ENCODE measurements around the gene UNC5B. TPM values are rescaled to one million over a fixed set of nuclear protein-coding genes. Genes with fewer than 3 reads are reported as not detected.

The UNC5B gene
- polyA plus RNA-seq, 3 donors: 0.04 to 0.72 TPM; not detected in 1

DNA sequence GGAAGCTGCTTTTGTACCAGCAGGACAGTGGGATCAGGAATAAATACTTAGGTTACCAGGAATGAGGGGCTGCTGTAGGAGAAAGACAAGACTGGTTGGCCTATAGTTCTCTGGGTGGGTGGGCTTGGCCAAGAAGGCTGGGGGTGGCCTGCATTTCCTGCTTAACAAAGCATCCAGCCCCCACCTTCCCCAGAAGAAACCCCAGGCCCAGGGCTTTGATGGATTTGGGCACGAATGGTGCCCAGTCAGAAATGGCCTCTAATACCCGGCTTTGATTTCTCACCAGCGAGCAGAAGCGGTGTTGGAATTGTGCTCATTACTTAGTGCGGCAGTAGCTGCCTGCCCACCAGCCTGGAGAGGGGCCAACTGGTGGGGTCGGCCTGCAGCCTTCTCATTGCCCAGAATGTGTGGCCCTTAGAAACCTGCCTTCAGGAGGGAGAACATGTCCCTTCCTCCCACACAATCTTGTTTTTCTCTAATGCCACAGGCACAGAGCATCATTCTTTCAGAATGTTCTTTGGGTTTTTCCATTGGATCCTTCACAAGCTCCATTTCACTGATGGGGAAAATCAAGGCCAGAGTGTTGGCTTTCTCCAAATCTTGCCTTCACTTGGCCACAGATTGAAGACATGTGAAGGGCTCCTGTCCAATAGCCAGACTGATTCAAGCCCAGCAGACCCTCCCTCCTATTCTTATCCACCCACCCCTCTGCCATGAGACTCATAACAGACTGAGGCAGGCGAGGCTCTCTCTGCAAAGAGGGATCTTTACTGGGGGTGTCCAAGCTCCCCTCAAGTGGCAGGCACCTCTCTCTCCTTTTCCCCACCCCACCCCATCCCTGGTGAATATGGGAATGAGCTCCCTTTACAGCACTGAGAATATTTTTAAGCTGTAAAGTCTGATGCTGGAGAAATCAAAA, 2.5 kb downstream of the UNC5B start:
- H3K79me2 ChIP-seq (ENCODE audit: insufficient read depth, low read length): no peaks in the 10 kb centered on the region
- peaks cover 0 to 9% of the 10 kb centered on the region in 2 donors for H3K9me3 ChIP-seq (replicated peaks in 1 of 2; ENCODE audit: control insufficient read depth in 1 of 2, insufficient read depth in 1 of 2, low read length in 2 of 2)
- H2AFZ ChIP-seq (ENCODE audit: insufficient read depth, low read depth, low read length, poor library complexity, severe bottlenecking): no peak overlapping the region
- Mint-ChIP-seq H3K27me3 (ENCODE audit: low read depth in 3 of 3) (peaks cover 77 to 91% (median 78%) of the 10 kb centered on the region in 3 donors), H3K4me1 (peaks cover 34% of the 10 kb centered on the region), H3K9me3 (peaks cover 0 to 17% (median 2%) of the 10 kb centered on the region in 7 donors), H3K27ac (no peak overlapping the region), H3K36me3 (peaks cover 0 to 12% of the 10 kb centered on the region in 2 donors), H3K4me3 (peak overlapping the region in 1 of 2 donors; percentile 93)
- DNase-seq: no peak
- peaks cover 24 to 40% of the 10 kb centered on the region in 2 donors for H3K4me1 ChIP-seq (ENCODE audit: control insufficient read depth in 1 of 2, insufficient read depth in 2 of 2, low read length in 2 of 2)
- WGBS (ENCODE audit: insufficient coverage): 95% methylated on average over 6 of the region's 7 CpGs
- peaks cover 48 to 81% of the 10 kb centered on the region in 2 donors for H3K27me3 ChIP-seq (ENCODE audit: control insufficient read depth in 2 of 2, insufficient read depth in 2 of 2, low read length in 2 of 2)
- H3K36me3 ChIP-seq (replicated peaks in 1 of 2; ENCODE audit: control insufficient read depth in 1 of 2, insufficient read depth in 2 of 2, low read length in 2 of 2): no peaks in the 10 kb centered on the region
- no peak overlapping the region for H3K9ac ChIP-seq (ENCODE audit: insufficient read depth, low read length, poor library complexity, severe bottlenecking)
- intact Hi-C loops (cut with micrococcal nuclease): loop anchor here in 1 of 2 donors (5.0 kb wide), 1 partner anchor 288 kb away; no protein-coding TSS in a partner anchor
- TF ChIP-seq, protein P1, sequence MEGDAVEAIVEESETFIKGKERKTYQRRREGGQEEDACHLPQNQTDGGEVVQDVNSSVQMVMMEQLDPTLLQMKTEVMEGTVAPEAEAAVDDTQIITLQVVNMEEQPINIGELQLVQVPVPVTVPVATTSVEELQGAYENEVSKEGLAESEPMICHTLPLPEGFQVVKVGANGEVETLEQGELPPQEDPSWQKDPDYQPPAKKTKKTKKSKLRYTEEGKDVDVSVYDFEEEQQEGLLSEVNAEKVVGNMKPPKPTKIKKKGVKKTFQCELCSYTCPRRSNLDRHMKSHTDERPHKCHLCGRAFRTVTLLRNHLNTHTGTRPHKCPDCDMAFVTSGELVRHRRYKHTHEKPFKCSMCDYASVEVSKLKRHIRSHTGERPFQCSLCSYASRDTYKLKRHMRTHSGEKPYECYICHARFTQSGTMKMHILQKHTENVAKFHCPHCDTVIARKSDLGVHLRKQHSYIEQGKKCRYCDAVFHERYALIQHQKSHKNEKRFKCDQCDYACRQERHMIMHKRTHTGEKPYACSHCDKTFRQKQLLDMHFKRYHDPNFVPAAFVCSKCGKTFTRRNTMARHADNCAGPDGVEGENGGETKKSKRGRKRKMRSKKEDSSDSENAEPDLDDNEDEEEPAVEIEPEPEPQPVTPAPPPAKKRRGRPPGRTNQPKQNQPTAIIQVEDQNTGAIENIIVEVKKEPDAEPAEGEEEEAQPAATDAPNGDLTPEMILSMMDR (IDR thresholded peaks at IDR 0.05): no peak
- no peak overlapping the region for H3K27ac ChIP-seq (ENCODE audit: low read depth in 1 of 2, low read length in 2 of 2)
- no peak overlapping the region for H3K4me3 ChIP-seq (replicated peaks in 1 of 3; ENCODE audit: low read depth in 2 of 3, low read length in 3 of 3)
- no peak overlapping the region for H3K4me2 ChIP-seq (replicated peaks; ENCODE audit: extremely low read depth, low read length, poor library complexity, severe bottlenecking)
- peaks cover 7% of the 10 kb centered on the region for H4K20me1 ChIP-seq (ENCODE audit: insufficient read depth, low read length)

DNA sequence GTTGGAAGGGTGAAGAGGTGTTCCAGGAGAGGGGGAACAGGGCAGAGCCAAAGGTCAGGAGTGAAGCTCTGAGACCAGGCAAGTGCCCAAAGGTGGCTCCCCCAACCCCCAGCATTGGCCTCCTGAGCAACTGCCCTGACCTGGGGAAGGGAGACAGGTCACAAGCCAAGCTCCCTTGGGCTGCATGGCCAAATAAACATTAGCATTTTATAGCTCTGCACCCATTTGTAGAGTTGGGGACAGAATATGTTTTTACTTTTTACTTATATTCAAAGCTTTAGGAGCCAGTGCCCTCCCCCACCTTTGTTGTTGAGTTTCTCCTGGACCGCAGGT, 4.0 kb downstream of the UNC5B start:
- Histone ChIP-seq H4K20me1 (ENCODE audit: insufficient read depth, low read length) (peaks cover 7% of the 10 kb centered on the region), H3K79me2 (ENCODE audit: insufficient read depth, low read length) (no peaks in the 10 kb centered on the region), H3K27ac (ENCODE audit: low read depth in 1 of 2, low read length in 2 of 2) (no peak overlapping the region), H3K9ac (ENCODE audit: insufficient read depth, low read length, poor library complexity, severe bottlenecking) (no peak overlapping the region), H3K36me3 (replicated peaks in 1 of 2; ENCODE audit: control insufficient read depth in 1 of 2, insufficient read depth in 2 of 2, low read length in 2 of 2) (no peaks in the 10 kb centered on the region), H3K4me1 (ENCODE audit: control insufficient read depth in 1 of 2, insufficient read depth in 2 of 2, low read length in 2 of 2) (peaks cover 24 to 40% of the 10 kb centered on the region in 2 donors), H3K9me3 (replicated peaks in 1 of 2; ENCODE audit: control insufficient read depth in 1 of 2, insufficient read depth in 1 of 2, low read length in 2 of 2) (peaks cover 0 to 3% of the 10 kb centered on the region in 2 donors), H3K4me3 (replicated peaks in 1 of 3; ENCODE audit: low read depth in 2 of 3, low read length in 3 of 3) (peak overlapping the region in 1 of 3 experiments; percentile 74), H2AFZ (ENCODE audit: insufficient read depth, low read depth, low read length, poor library complexity, severe bottlenecking) (no peak overlapping the region), H3K27me3 (ENCODE audit: control insufficient read depth in 2 of 2, insufficient read depth in 2 of 2, low read length in 2 of 2) (peaks cover 34 to 66% of the 10 kb centered on the region in 2 donors), H3K4me2 (replicated peaks; ENCODE audit: extremely low read depth, low read length, poor library complexity, severe bottlenecking) (no peak overlapping the region)
- peaks cover 0 to 12% of the 10 kb centered on the region in 2 donors for H3K36me3 Mint-ChIP-seq
- intact Hi-C loops (cut with micrococcal nuclease): no loop called here
- peak overlapping the region in 1 of 2 donors; percentile 84 for H3K4me3 Mint-ChIP-seq
- peaks cover 0 to 15% (median 2%) of the 10 kb centered on the region in 7 donors for H3K9me3 Mint-ChIP-seq
- no CpG with 5 or more reads among the region's 1 CpG for WGBS (ENCODE audit: insufficient coverage)
- DNase-seq: no peak
- TF ChIP-seq, protein P1 (IDR thresholded peaks at IDR 0.05): no peak
- peaks cover 34% of the 10 kb centered on the region for H3K4me1 Mint-ChIP-seq
- peaks cover 63 to 78% (median 67%) of the 10 kb centered on the region in 3 donors for H3K27me3 Mint-ChIP-seq (ENCODE audit: low read depth in 3 of 3)
- no peak overlapping the region for H3K27ac Mint-ChIP-seq

Measured in CD14-positive monocyte (primary cell).